Activated CD4-positive, alpha-beta memory T cell treated with anti-CD3 and anti-CD28 coated beads, Interleukin-2, amount 10 ng/mL, durations not matched to agents 7 days and 5 days (primary cell): Measurements from ENCODE around the gene CD93. TPM values are rescaled to one million over a fixed set of nuclear protein-coding genes. Genes with fewer than 3 reads are reported as not detected.
A peak's percentile ranks its signal among the peaks of the same experiment; 100 is the strongest.

Source experiments
- CTCF ChIA-PET: fragments of 350-600 bp; sonication (Branson Sonifier 250); formaldehyde crosslinking; loops from one replicate; lab custom pipeline; 2021; ENCODE audit warnings: antibody characterized with exemption, inconsistent platforms; lab: Charles Lee
- POLR2A ChIA-PET: fragments of 350-600 bp; sonication (Branson Sonifier 250); formaldehyde crosslinking; loops from one replicate; lab custom pipeline; 2021; ENCODE audit warnings: antibody characterized with exemption; lab: Charles Lee
- DNase-seq: peaks from one replicate; pipeline ENCODE4 v3.0.0-alpha.2; 2020
- H3K27ac Mint-ChIP-seq: one replicate; pipeline ENCODE4 v1.8.0; 2021; ENCODE audit warnings: mild to moderate bottlenecking, mixed read lengths
- H3K27me3 Mint-ChIP-seq: one replicate; pipeline ENCODE4 v1.8.0; 2021; ENCODE audit warnings: mixed read lengths
- H3K36me3 Mint-ChIP-seq: one replicate; pipeline ENCODE4 v1.8.0; 2021; ENCODE audit warnings: low read depth, mixed read lengths
- H3K4me1 Mint-ChIP-seq: one replicate; pipeline ENCODE4 v1.8.0; 2021; ENCODE audit warnings: mixed read lengths
- H3K4me3 Mint-ChIP-seq: one replicate; pipeline ENCODE4 v1.8.0; 2021; ENCODE audit warnings: mild to moderate bottlenecking, mixed read lengths
- H3K9me3 Mint-ChIP-seq: one replicate; pipeline ENCODE4 v1.8.0; 2021; ENCODE audit warnings: mixed read lengths
- total RNA-seq, 2 experiments: library from RNA; stranded (reverse); gene quantifications; one replicate each; pipeline ENCODE4 v1.2.3, GENCODE V29; 2021

Gene CD93
- total RNA-seq, 2 experiments from 2014 or later, result 5.1 to 5.6 TPM

DNA sequence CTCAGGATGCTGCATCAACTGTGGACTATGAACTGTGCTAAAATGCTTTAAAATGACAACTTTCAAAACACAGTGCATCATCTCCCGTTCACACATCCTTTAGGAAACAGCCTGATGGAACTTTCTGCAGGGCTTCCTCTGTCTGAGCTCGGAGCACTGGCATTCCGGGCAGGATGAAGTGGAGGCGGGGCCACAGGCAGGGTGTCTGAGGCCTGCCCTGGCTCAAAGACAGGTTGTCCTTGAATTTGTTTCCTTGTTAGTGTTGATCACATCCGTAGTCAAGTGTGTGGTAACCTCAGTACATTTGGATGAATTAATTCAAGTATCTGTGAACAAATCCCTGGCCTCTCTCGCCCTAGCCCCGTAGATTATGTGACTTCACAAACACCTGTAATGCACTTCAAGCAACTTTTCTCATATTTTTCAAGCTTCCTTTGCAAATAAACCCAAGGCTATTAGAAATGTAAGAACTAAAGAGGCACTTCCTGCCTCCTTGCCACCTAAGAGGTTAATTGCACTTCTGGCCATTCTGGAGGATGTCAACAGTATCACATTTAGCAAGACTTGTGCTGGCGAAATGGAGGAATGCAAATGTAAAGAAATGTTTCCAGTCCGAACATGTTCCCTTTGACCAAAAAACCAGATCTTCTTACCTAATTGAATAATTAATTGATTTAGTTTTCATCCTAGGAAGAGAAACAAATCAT, 3.1 kb downstream of the CD93 start:
- POLR2A ChIA-PET, result interaction anchor here (1.4 kb wide), 1 partner anchor 267 kb away, joined by 3 read pairs; no protein-coding TSS in a partner anchor
- H3K36me3 Mint-ChIP-seq, result no peaks in the 10 kb centered on the region
- H3K4me1 Mint-ChIP-seq, result peaks cover 24% of the 10 kb centered on the region

DNA sequence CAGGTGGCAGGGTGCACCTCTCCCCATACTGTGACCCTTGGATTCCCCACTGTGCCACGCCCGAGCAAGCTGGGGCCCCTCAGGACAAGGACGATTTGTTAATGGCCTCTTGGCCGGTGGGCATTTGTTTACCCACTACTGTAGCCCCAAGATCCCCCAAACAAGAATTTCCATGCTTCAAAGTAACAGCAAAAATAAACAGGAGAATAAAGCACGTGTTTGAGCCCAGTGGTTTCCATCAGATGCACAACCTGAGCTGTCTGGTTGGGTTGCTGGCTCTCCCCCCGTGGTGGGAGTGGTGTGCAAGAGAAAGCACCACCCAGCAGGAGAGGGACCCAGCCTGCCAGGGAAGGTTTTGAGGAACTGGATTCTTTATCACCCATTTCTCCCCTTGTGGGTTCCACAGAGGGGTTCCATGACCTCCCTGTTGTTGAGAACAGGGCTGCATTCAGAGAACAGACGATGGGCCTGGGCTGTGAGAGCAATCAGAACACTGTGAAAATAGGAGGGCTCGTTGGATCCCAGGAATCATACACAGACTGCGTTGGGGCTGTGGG, 4.8 kb downstream of the CD93 start:
- ChIA-PET POLR2A (no interaction called here), CTCF (no interaction called here)
- H3K4me1 Mint-ChIP-seq, result peaks cover 11% of the 10 kb centered on the region
- H3K36me3 Mint-ChIP-seq, result no peaks in the 10 kb centered on the region
- no peak overlapping the region for H3K4me3 Mint-ChIP-seq
- H3K27me3 Mint-ChIP-seq, result peaks cover 18% of the 10 kb centered on the region
- no peak overlapping the region for H3K27ac Mint-ChIP-seq
- no peaks in the 10 kb centered on the region for H3K9me3 Mint-ChIP-seq
- no peak for DNase-seq

More for the DNA sequence above, 3.1 kb downstream of the CD93 start:
- CTCF ChIA-PET, result interaction anchor here (0.8 to 1.7 kb wide), 2 partner anchors 32 to 588 kb away, joined by 3 to 5 read pairs; no protein-coding TSS in a partner anchor
- H3K9me3 Mint-ChIP-seq, result no peaks in the 10 kb centered on the region
- no peak for DNase-seq
- H3K4me3 Mint-ChIP-seq, result peak overlapping the region; percentile 6
- peaks cover 15% of the 10 kb centered on the region for H3K27me3 Mint-ChIP-seq
- H3K27ac Mint-ChIP-seq, result no peak overlapping the region

DNA sequence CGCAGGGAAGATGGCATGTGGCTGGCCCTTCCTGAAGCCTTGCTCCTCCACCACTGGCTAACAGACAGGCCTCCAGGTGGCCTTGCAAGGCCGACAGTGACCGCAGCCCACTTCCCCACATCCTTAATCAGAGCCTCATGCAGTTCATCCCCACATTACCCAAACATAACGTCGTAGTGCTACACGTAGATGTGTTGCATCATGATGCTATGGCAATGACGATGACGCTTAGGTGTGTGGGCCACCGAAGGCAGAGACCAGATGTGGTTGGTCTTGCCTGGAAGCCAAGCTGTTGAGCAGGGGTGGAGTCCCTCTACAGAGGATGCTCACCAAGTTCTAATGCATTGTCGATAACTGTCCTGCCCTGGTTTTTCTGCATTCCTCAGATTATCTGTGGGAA, 5.6 kb downstream of the CD93 start:
- H3K4me1 Mint-ChIP-seq, result peaks cover 8% of the 10 kb centered on the region
- H3K9me3 Mint-ChIP-seq, result no peaks in the 10 kb centered on the region
- H3K36me3 Mint-ChIP-seq, result no peaks in the 10 kb centered on the region
- DNase-seq, result no peak
- peaks cover 18% of the 10 kb centered on the region for H3K27me3 Mint-ChIP-seq
- ChIA-PET POLR2A (no interaction called here), CTCF (no interaction called here)
- H3K4me3 Mint-ChIP-seq, result no peak overlapping the region
- H3K27ac Mint-ChIP-seq, result no peak overlapping the region

DNA sequence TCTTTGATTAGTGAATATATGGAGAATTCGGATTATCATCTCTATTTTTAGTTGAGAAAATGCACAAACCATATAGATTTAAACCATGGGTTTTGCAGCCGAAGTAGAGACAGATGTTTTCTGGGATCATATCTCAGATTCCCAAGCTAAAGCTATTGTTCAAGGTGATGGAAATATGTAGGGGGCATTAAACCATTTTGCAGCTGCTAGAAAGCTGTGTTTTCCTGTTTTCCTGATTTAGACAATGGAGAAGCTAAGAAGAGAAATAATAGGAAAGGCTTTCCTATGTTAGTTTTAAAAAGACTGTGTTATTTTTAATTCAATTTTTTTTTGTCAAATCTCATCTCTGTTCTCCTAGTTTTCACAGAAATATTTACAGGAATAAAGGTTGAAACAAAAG, 6.2 kb downstream of the CD93 start:
- ChIA-PET POLR2A (no interaction called here), CTCF (no interaction called here)
- DNase-seq, result no peak
- no peaks in the 10 kb centered on the region for H3K9me3 Mint-ChIP-seq
- H3K36me3 Mint-ChIP-seq, result no peaks in the 10 kb centered on the region
- no peak overlapping the region for H3K4me3 Mint-ChIP-seq
- H3K27me3 Mint-ChIP-seq, result peaks cover 18% of the 10 kb centered on the region
- H3K27ac Mint-ChIP-seq, result no peak overlapping the region
- peaks cover 8% of the 10 kb centered on the region for H3K4me1 Mint-ChIP-seq

DNA sequence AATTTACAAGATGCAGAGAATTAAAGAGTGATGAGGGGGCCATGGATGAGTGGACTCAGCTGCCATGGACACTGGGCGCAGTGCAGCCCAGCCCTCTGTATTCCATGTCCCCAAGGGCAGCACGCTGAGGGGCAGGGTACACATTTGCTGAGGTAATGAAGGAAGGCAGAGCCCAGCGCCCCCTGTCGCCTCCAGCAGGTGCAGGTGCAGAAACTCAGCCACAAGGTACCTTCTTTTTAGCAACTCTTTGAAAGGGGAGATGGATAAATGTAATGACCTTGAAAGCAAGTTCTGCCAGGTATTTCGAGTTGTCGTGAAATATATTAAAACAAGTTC, 7.1 kb downstream of the CD93 start:
- CTCF ChIA-PET, result no interaction called here

DNA sequence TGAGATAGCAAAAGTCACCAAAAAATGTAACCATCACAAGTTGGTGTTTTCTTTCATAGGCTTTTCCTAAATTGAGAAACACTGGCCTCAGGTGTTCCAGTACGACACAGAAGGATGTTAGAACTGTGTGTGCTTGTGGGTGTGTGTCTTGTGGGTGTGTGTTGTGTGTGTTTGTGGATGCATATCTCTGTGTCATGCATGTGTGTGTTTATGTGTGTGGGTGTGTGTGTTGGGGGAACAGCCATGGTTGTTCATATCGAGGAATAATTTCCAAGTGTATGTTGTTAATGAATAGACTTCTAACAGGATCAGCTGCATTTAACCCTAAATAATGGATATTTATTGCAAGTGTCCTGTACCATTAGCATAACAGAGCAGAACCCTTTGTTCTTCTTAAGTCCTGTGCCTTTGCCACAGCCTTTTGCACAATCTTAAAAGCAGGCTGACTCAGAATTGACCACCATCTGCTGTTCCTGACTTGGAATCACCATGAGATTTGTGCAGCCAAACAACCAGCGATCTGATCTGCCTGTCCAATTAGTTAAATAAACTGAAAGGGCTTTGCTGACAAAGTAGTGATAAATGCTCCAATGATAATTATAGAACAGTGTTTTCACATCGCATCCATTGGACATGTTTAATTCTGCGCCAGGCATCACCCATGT, 7.6 kb downstream of the CD93 start:
- ChIA-PET POLR2A (no interaction called here), CTCF (no interaction called here)
- H3K27ac Mint-ChIP-seq, result no peak overlapping the region
- no peak overlapping the region for H3K4me3 Mint-ChIP-seq
- peaks cover 18% of the 10 kb centered on the region for H3K27me3 Mint-ChIP-seq
- H3K36me3 Mint-ChIP-seq, result no peaks in the 10 kb centered on the region
- DNase-seq, result no peak
- H3K9me3 Mint-ChIP-seq, result no peaks in the 10 kb centered on the region
- H3K4me1 Mint-ChIP-seq, result peaks cover 8% of the 10 kb centered on the region

More for the DNA sequence above, 7.1 kb downstream of the CD93 start:
- no peak for DNase-seq
- Mint-ChIP-seq H3K4me3 (no peak overlapping the region), H3K27ac (no peak overlapping the region), H3K27me3 (peaks cover 18% of the 10 kb centered on the region), H3K9me3 (no peaks in the 10 kb centered on the region), H3K36me3 (no peaks in the 10 kb centered on the region), H3K4me1 (peaks cover 8% of the 10 kb centered on the region)
- POLR2A ChIA-PET, result no interaction called here

DNA sequence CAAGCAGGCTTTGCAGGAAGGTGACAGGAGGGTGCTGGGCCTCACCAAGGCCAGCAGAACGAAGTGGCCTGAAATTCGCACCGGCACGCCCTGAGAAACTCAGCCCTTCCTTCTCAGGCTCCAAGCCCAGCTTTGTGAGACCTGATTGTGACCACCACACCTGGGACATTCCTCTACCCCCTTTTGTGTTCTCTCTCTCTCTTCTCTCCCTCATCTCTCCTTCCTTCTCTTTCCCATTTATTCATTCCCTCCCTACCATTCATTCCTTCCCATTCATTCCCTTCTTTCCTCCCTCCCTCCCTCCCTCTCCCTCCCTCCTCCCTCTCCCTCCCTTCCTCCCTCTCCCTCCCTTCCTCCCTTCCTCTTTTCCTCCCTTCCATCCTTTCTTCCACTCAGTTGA, 8.8 kb downstream of the CD93 start:
- H3K4me1 Mint-ChIP-seq, result peaks cover 3% of the 10 kb centered on the region
- no peaks in the 10 kb centered on the region for H3K36me3 Mint-ChIP-seq
- H3K9me3 Mint-ChIP-seq, result no peaks in the 10 kb centered on the region
- CTCF ChIA-PET, result no interaction called here
- DNase-seq, result no peak
- peaks cover 17% of the 10 kb centered on the region for H3K27me3 Mint-ChIP-seq
- POLR2A ChIA-PET, result no interaction called here
- no peak overlapping the region for H3K4me3 Mint-ChIP-seq
- no peak overlapping the region for H3K27ac Mint-ChIP-seq

DNA sequence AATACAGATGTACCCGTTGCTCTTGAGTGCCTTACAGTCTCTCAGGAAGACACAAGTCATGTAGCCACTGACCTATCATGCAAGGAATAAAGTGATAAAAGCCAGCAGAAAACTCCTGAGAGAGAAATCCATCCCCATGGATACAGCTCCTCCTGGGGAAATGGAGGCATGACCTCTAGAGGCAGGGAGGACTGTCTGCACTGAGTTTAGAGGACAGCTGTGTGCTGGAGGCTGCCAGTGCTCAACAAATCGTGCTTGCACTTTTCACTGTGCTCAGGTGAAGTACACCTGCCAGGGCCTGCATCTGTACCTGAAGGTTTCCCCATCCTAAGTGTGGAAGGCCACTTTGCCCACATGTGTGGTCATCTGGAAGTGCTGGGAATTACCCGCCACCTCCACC, 12.1 kb downstream of the CD93 start:
- POLR2A ChIA-PET, result no interaction called here
- Mint-ChIP-seq H3K27ac (no peak overlapping the region), H3K27me3 (peaks cover 11% of the 10 kb centered on the region)

DNA sequence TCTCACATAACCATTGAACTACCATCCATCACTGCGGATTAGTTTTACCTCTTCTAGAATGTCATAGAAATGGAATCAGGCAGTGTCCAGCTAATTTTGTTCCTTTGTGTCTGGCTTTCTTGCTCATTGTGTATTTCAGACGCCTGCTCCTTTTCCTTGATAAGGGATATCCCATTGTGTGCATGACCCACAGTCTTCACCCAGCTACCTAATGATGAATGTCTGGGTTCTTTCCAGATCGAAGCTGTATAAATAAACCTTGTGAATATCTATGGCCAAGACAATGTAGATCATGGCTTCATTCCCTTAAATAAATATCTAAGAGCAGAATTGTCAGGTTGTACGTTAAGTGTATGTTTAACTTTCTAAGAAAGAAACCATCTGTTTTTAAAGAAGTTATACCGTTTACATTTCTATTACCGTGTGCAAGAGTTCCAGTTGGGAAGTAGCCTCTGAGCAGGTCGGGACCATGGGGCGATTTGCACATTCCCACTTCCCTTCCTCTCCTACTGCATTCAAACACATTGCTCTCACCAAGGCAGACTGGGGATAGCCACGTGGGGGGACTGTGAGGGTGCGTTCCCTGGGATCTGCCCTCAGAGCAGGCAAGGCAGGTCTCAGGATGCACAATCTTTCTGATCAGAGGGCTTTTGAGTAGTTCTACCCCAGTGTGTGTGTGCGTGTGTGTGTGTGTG, 13.1 kb downstream of the CD93 start:
- Mint-ChIP-seq H3K27ac (no peak overlapping the region), H3K36me3 (no peaks in the 10 kb centered on the region), H3K9me3 (no peaks in the 10 kb centered on the region), H3K4me3 (no peak overlapping the region), H3K4me1 (no peaks in the 10 kb centered on the region), H3K27me3 (peaks cover 7% of the 10 kb centered on the region)
- ChIA-PET CTCF (no interaction called here), POLR2A (no interaction called here)
- no peak for DNase-seq

More for the DNA sequence above, 12.1 kb downstream of the CD93 start:
- no peak for DNase-seq
- H3K4me3 Mint-ChIP-seq, result no peak overlapping the region
- no peaks in the 10 kb centered on the region for H3K36me3 Mint-ChIP-seq
- H3K9me3 Mint-ChIP-seq, result no peaks in the 10 kb centered on the region
- H3K4me1 Mint-ChIP-seq, result no peaks in the 10 kb centered on the region
- CTCF ChIA-PET, result no interaction called here

DNA sequence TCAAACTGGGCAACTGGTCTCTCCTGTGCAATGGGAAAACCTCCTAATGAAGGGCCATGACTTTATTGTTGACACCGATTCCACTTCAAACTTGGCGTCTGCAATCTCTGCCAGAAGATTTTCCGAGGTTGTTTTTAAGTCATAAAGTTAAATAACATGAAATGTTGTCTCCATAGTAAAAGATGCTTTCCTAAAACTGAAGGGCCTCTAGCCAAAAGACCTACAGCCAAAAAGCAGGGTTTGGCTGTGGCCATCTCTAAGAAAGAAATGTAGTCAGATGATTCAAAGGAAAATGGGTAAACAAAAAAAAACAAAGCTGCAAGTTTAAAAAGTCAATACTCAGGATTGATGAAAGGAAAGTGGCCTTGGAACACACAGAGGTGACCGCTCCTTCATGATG, 14.1 kb downstream of the CD93 start:
- H3K36me3 Mint-ChIP-seq, result no peaks in the 10 kb centered on the region
- H3K4me3 Mint-ChIP-seq, result no peak overlapping the region
- peaks cover 3% of the 10 kb centered on the region for H3K27me3 Mint-ChIP-seq
- no peaks in the 10 kb centered on the region for H3K4me1 Mint-ChIP-seq
- DNase-seq, result no peak
- H3K9me3 Mint-ChIP-seq, result no peaks in the 10 kb centered on the region
- H3K27ac Mint-ChIP-seq, result no peak overlapping the region
- CTCF ChIA-PET, result no interaction called here
- POLR2A ChIA-PET, result no interaction called here

DNA sequence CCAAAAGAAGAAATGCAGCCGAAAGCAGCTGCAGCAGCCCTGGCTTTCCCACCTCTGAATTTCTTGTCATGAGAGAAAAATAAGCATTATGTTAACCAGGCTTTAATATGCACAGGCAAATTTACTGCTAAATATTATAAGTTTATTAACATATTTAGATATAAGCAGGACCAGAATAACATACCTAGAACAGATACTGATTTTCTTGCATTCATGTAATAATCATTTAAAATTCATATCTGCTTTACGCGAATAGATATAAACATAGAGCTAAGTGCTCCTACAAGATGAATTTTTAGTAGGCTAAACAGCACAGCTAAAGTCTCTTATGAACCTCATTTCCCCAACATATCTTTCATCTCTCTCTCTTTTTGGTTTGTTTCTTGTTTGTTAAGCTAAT, 14.7 kb downstream of the CD93 start:
- DNase-seq, result no peak
- H3K36me3 Mint-ChIP-seq, result no peaks in the 10 kb centered on the region
- POLR2A ChIA-PET, result no interaction called here
- H3K27ac Mint-ChIP-seq, result no peak overlapping the region
- peaks cover 6% of the 10 kb centered on the region for H3K27me3 Mint-ChIP-seq
- no peak overlapping the region for H3K4me3 Mint-ChIP-seq
- no peaks in the 10 kb centered on the region for H3K9me3 Mint-ChIP-seq
- CTCF ChIA-PET, result no interaction called here
- H3K4me1 Mint-ChIP-seq, result no peaks in the 10 kb centered on the region

DNA sequence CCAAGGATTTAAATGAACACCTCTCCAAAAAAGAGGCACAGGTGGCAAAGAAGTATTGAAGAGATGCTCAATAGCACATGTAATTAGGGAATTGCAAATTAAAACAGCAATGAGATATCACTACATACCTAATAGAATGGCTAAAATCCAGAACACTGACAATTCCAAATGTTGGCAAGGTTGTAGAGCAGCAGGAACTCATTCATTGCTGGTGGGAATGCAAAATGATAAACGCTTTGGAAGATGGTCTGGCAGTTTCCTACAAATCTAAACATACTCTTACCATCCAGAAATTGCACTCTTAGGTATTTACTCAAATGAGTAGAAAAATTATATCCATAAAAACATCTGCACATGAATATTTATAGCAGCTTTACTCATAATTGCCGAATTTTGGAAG, 17.0 kb downstream of the CD93 start:
- ChIA-PET CTCF (no interaction called here), POLR2A (no interaction called here)
- DNase-seq, result no peak
- no peaks in the 10 kb centered on the region for H3K36me3 Mint-ChIP-seq
- no peak overlapping the region for H3K4me3 Mint-ChIP-seq
- H3K27me3 Mint-ChIP-seq, result peaks cover 18% of the 10 kb centered on the region
- H3K9me3 Mint-ChIP-seq, result no peaks in the 10 kb centered on the region
- H3K27ac Mint-ChIP-seq, result no peak overlapping the region
- H3K4me1 Mint-ChIP-seq, result no peaks in the 10 kb centered on the region

DNA sequence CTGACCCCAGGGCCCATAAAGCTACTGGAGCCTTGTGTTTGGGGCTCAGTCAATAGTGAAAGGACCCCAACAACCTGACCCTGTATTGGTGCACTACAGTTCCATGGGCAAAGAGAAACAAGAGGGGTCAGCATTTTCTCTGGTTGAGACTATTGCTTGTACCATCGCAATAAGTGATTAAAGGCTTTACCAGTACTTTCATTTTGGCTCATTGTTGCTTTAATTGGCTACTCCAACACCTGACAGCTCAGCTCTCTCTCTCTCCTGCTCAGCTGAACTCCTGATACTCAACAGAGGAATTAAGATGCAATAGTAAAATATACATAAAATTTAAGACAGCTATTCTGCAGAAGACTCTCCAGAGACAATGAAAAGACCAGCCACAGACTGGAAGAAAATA, 17.8 kb downstream of the CD93 start:
- peaks cover 18% of the 10 kb centered on the region for H3K27me3 Mint-ChIP-seq

More for the DNA sequence above, 17.8 kb downstream of the CD93 start:
- ChIA-PET POLR2A (no interaction called here), CTCF (no interaction called here)
- Mint-ChIP-seq H3K4me3 (no peak overlapping the region), H3K9me3 (no peaks in the 10 kb centered on the region), H3K36me3 (no peaks in the 10 kb centered on the region), H3K4me1 (no peaks in the 10 kb centered on the region), H3K27ac (no peak overlapping the region)
- DNase-seq, result no peak
